ENCODE results near the gene KRTAP9-9. TPM values are rescaled to one million over a fixed set of nuclear protein-coding genes. Genes with fewer than 3 reads are reported as not detected.
"Not testable (repeated sequence)": the region's sequence is repeated elsewhere in the genome, so short reads cannot be mapped to it uniquely, and the experiment has no call there.

The KRTAP9-9 gene
- total RNA-seq, 2 donors from 2014 or later, result not detected

DNA sequence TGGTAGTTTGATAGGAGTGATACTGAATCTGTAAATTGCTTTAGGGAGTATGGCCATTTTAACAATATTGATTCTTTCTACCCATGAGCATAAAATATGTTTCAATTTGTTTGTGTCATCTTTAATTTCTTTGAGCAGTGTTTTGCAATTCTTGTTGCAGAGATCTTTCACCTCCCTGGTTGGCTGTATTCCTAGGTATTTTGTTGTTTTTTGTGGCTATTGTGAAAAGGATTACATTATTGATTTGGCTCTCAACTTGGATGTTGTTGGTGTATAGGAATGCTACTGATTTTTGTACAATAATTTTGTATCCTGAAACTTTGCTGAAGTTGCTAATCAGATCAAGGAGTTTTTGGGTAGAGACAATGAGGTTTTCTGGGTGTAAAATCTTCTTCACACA, 3.2 kb downstream of the KRTAP9-9 start:
- intact Hi-C loops (cut with DNase I, micrococcal nuclease), result no loop called here
- DNase-seq (no peak), ATAC-seq (no peak)

DNA sequence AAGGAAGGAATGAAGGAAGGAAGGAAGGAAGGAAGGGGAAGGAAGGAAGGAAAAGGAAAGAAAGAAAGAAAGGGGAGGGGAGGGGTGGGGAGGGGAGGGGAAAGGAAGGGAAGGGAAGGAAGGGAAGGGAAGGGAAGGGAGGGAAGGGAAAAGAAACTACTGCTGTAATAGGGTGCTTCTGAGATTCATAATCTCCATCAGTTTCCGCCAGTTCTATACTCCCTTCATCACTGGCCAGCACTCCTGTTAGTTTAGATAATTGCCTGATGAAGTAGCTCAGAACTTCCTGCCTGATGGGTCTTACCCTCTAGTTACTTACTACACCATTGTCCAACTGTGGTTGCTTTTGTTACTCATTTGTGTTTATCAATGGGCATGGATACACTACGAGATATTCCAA, 8.0 kb downstream of the KRTAP9-9 start:
- intact Hi-C loops (cut with DNase I, micrococcal nuclease), result no loop called here
- DNase-seq, result no peak

DNA sequence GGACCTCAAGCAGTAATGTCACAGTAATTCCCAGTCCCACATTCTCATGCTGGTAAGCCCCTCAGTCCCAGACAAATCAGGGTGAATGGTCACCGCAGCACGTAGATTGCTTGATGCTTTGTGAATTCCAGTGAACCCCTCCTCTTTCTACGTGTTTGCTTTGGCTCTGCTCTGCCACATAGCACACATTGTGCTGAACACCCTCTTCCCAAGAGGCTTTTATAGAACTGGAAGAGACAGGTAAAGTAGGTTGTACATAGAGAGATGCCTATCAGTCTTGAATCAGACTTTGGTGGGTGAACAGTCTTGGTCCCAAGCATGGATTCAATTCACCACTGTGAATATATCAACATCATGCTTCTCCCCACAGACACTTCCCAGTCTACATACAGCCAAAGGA, 9.4 kb downstream of the KRTAP9-9 start:
- DNase-seq (no peak), ATAC-seq (no peak)
- intact Hi-C loops (cut with DNase I, micrococcal nuclease), result no loop called here

More for the DNA sequence above, 8.0 kb downstream of the KRTAP9-9 start:
- ATAC-seq, result no peak

- DNase-seq (no peak), ATAC-seq (no peak)
- intact Hi-C loops (cut with DNase I, micrococcal nuclease), result no loop called here
Measured at GRCh38 chr17:41265078-41265477, 9.9 kb downstream of the KRTAP9-9 start, which contains the start of gene KRTAP9-6. Gene KRTAP9-6 (plus strand): TSS chr17:41265378. CDS start chr17:41265378, 0 bp downstream.

GRCh38 chr17:41267711-41268110, 12.5 kb downstream of the KRTAP9-9 start:
- intact Hi-C loops (cut with DNase I, micrococcal nuclease), result no loop called here
- ATAC-seq (no peak), DNase-seq (no peak)

- DNase-seq; ATAC-seq; intact Hi-C loops (cut with DNase I, micrococcal nuclease): not testable (repeated sequence)
Measured at GRCh38 chr17:41271323-41271722, 16.1 kb downstream of the KRTAP9-9 start.

DNA sequence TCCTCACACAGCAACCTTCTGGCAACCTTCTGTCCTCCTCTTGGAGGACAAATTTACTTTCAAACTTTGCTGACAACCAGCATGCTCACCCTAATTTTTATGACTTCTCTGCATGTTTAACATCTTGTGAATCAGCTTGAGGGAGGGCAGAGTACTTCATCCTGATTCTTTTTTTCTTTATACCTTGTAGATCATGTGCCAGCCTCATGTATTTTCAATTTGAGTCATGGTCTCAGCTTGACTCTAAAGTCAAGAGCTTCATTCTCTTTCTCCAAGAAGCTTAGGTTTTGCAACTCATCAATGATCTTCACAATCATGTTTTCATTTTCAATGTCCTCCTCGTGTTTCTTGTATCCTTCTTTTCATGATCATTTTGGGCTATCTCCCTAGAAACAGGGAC, 16.7 kb downstream of the KRTAP9-9 start:
- no peak for DNase-seq
- intact Hi-C loops (cut with DNase I, micrococcal nuclease), result no loop called here
- no peak for ATAC-seq

DNA sequence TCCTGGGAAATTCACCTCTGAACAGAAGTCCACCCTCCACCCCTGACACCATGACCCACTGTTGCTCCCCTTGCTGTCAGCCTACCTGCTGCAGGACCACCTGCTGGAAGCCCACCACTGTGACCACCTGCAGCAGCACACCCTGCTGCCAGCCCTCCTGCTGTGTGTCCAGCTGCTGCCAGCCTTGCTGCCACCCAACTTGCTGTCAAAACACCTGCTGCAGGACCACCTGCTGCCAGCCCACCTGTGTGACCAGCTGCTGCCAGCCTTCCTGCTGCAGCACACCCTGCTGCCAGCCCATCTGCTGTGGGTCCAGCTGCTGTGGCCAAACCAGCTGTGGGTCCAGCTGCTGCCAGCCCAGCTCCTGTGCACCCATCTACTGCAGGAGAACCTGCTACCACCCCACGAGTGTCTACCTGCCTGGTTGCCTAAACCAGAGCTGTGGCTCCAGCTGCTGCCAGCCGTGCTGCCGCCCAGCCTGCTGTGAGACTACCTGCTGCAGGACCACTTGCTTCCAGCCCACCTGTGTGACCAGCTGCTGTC, 20.5 kb downstream of the KRTAP9-9 start, which contains the start of gene KRTAP9-7:
Gene KRTAP9-7, plus strand, starts transcription at position 51 of the 543 bp plus-strand sequence. Its CDS starts 0 bp downstream, at position 51.
- DNase-seq; ATAC-seq; intact Hi-C loops (cut with DNase I, micrococcal nuclease): not testable (repeated sequence)

GRCh38 chr17:41278176-41278955, 23.2 kb downstream of the KRTAP9-9 start:
- ATAC-seq (no peak), DNase-seq (no peak)
- intact Hi-C loops (cut with DNase I, micrococcal nuclease), result no loop called here

- intact Hi-C loops (cut with DNase I, micrococcal nuclease), result no loop called here
- ATAC-seq (no peak), DNase-seq (no peak)
Measured at GRCh38 chr17:41284043-41284442, 28.9 kb downstream of the KRTAP9-9 start.

DNA sequence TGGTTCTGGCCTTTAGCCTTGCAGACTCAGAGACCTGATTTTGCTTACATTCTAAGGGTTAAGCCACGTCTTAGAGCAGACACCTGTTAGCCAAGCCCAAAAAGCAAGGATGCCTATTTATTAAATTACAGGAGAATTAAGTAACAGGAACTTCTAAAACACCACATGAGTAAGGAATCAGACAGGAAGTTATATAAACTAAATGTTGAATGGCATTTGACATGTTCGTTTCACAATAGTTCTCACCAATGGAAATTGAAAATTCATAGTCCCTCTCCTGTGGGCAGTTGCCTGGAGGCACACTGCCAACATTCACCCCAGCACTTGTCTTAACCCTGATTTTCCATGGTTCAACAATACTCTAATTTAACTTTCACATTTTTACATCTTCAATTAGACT, 29.4 kb downstream of the KRTAP9-9 start:
- ATAC-seq, result no peak
- no peak for DNase-seq
- intact Hi-C loops (cut with DNase I, micrococcal nuclease), result no loop called here

DNA sequence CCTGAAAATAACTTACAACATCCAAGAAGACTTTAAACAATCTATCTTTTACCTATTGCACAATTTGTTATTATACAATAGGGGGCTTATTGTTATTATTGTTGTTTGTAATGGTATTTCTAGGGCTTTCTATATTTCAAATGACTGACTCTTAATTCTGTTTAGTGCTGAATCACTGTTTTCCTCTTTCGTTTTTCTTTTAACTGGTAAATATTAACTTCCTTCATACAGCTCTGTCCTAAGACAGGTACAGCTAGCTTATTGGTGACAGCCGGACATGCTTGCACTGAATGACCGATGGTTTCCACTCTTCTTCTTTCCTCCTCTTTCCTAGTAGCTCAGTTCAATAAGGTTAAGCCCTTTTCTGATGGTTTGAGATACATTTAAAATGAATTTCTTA, 31.9 kb downstream of the KRTAP9-9 start:
- no peak for DNase-seq
- intact Hi-C loops (cut with DNase I, micrococcal nuclease), result no loop called here
- ATAC-seq, result no peak

DNA sequence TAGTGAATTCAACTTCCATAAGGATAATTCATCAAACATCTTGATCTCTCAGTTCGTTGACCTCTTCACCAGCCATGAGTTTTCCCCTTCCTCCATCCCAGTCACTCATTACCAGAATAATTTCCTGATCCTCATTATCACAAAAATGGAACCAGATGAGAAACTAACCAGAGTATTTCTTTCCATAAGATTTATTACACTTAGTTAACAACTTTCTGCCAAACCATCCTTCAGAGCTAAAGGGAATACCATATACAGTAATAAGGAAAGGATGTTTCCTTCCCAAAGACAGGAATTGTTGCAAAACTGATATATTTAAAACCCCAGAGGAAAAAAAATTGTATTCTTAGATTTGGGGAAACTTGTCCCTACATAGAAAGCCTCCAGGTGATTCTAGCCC, 38.8 kb downstream of the KRTAP9-9 start:
- ATAC-seq, result no peak
- intact Hi-C loops (cut with DNase I, micrococcal nuclease), result no loop called here
- no peak for DNase-seq

- DNase-seq, result no peak
- intact Hi-C loops (cut with DNase I, micrococcal nuclease), result no loop called here
Measured at GRCh38 chr17:41296846-41297245, 41.7 kb downstream of the KRTAP9-9 start.

GRCh38 chr17:41298458-41299135, 43.4 kb downstream of the KRTAP9-9 start:
- ATAC-seq (no peak), DNase-seq (no peak)
- intact Hi-C loops (cut with DNase I, micrococcal nuclease), result no loop called here

More at GRCh38 chr17:41296846-41297245, 41.7 kb downstream of the KRTAP9-9 start:
- ATAC-seq, result no peak

DNA sequence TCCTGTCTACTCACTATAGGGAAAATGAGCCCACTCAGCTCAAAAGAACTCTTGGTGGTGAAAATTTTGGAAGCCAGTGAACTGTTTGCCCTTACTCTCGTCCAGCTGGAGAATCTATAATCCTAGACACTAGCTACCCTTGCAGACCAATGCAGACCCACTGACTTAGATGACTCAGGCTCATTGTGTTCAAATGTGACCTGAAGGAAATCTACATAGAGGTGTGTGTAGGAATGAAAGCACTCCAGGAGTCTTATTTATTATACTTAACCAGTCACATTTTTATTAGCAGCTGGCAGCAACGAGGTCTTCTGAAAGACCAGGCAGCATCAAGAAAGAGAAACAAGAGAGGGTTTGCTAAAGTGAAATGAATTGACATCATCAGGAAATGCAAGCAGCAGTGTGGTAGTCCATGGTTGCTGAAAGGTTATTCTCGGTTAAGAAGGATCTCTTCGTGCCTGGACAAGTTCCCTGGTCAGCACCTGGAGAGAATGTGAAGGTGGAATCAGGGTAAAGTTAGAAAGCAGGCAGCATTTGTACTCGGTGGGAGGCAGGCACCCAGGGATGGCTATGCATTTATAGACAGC, 46.1 kb downstream of the KRTAP9-9 start:
- intact Hi-C loops (cut with DNase I, micrococcal nuclease), result no loop called here
- no peak for DNase-seq

GRCh38 chr17:41301916-41302901, 47.0 kb downstream of the KRTAP9-9 start, which contains the start of gene KRTAP29-1:
Gene KRTAP29-1 (minus strand): TSS chr17:41302851. CDS start chr17:41302851, 0 bp downstream.
- DNase-seq, result no peak
- no peak for ATAC-seq
- intact Hi-C loops (cut with DNase I, micrococcal nuclease), result no loop called here

More for the DNA sequence above, 46.1 kb downstream of the KRTAP9-9 start:
- ATAC-seq, result no peak

DNA sequence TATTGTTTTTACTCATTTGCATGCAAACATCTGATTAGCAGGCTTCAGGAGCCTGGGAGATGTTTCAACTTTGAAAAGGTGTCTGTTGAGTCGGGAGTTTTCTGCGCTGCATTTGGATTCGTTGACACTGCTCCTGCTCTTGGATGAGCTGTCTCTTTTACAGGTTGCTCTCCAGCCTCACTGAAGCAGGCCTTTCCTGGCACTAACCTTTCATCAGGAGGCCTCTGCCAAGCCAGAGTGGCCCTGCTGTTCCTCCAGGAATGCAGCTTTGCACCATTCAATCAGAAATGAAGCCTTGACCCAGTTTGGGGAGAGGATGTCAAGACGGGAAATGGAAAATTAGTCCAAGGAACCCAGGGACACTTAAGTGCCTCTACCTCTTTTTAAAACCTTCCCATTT, 47.8 kb downstream of the KRTAP9-9 start:
- intact Hi-C loops (cut with DNase I, micrococcal nuclease), result no loop called here
- no peak for ATAC-seq
- DNase-seq, result no peak

All from left colon (tissue), 2 donors.